Measurements from ENCODE around the gene GATD1. TPM values are rescaled to one million over a fixed set of nuclear protein-coding genes. Genes with fewer than 3 reads are reported as not detected.

Gene GATD1
- total RNA-seq, 1 experiment from 2014 or later, result 80.1 TPM

GRCh38 chr11:816433-816779, 39.1 kb upstream of the GATD1 start:
- Histone ChIP-seq H3K4me3 (no peak overlapping the region), H3K9me3 (no peaks in the 10 kb centered on the region), H3K36me3 (peaks cover 41% of the 10 kb centered on the region), H3K27me3 (no peaks in the 10 kb centered on the region)
- DNase-seq, result no peak

DNA sequence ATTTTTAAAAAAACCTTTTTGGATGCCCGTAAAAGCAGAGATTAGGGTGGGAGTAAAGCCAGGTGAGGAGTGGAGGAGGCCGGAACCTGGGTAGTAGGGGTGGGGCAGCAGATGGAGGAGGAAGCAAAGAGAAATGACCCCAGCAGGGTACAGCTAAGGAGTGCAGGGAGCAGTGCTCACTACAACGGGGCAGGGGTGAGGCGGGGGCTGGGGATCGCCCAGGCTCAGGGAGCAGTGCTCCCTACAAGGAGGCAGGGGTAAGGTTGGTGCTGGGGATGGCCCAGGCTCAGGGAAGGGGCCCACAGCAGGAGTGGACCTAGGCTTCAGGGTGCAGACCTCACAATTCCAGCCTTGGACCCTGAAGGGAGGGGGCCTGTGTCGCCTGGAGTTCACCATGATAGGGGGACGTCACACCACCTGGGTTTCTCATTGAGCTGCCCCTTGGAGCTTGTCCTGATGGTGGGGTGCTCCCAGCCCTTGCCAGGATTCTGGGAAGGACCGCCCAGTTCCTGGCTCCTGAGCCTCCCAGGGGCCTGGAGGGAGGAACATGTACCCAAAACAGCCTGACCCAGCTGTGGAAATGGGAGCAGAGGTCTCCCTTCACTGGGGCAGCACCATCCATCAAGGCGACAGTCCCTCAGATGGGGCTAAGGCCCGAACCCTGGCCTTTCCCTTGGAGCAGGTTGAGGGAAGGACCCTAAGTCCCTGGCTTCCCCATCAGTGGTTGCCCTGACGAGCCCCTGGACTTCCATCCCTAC, 38.6 kb upstream of the GATD1 start:
- no peak for DNase-seq
- peaks cover 46% of the 10 kb centered on the region for H3K36me3 ChIP-seq
- no peaks in the 10 kb centered on the region for H3K27me3 ChIP-seq
- no peaks in the 10 kb centered on the region for H3K9me3 ChIP-seq
- H3K4me3 ChIP-seq, result no peak overlapping the region

DNA sequence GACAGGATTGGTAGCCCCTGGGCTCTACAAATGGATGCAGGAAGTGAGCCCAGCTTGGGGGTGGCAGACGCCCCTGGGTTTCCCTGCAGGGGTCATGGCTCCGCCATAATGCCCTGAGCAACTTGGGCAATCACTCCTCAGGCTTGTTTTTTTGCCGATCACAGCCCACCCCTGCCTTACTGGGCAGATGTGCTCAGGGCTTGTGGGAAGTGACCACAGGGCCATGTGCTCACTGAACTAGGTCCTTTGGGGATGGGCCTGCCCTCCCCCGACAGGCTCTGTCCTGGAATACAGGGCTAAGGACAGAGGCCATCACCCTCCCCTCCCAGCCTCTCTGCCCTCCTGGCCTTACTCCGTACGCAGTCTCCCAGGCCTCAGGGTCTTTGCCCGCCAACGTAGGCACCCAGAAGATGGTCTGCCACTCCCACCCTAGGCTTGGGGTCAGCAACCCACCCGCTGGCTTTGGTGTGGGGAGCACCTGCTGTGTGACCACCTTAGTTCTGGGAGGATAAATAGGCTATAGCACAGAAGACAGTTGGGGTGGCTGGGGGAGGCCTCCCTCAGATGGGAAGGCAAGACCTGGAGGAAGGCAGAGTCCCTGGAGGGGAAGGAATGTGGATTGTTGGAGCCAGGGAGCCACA, 36.3 kb upstream of the GATD1 start:
- DNase-seq, result no peak
- Histone ChIP-seq H3K4me3 (no peak overlapping the region), H3K27me3 (no peaks in the 10 kb centered on the region), H3K9me3 (no peaks in the 10 kb centered on the region), H3K36me3 (peaks cover 59% of the 10 kb centered on the region)

- H3K27me3 ChIP-seq, result no peaks in the 10 kb centered on the region
- peaks cover 59% of the 10 kb centered on the region for H3K36me3 ChIP-seq
- DNase-seq, result no peak
- no peak overlapping the region for H3K4me3 ChIP-seq
- H3K9me3 ChIP-seq, result no peaks in the 10 kb centered on the region
These were observed 35.8 kb upstream of the GATD1 start for GRCh38 chr11:813072-813455.

DNA sequence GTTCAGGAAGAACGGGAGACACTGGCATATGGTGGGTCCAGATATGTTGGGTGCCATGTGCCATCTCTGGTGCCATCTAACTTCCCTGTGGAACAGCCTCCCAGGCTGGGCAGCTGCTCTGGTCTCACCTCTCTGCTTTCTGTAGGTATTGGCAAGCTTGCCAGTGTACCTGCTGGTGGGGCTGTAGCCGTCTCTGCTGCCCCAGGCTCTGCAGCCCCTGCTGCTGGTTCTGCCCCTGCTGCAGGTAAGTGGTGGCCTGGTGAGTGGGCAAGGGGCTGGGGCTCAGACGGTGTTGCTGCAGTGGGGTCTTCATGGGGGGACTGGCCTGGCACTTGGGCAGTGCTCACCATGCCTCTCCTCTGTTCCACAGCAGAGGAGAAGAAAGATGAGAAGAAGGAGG, 35.1 kb upstream of the GATD1 start:
- H3K9me3 ChIP-seq, result no peaks in the 10 kb centered on the region
- H3K36me3 ChIP-seq, result peaks cover 59% of the 10 kb centered on the region
- H3K27me3 ChIP-seq, result no peaks in the 10 kb centered on the region
- H3K4me3 ChIP-seq, result no peak overlapping the region
- no peak for DNase-seq

DNA sequence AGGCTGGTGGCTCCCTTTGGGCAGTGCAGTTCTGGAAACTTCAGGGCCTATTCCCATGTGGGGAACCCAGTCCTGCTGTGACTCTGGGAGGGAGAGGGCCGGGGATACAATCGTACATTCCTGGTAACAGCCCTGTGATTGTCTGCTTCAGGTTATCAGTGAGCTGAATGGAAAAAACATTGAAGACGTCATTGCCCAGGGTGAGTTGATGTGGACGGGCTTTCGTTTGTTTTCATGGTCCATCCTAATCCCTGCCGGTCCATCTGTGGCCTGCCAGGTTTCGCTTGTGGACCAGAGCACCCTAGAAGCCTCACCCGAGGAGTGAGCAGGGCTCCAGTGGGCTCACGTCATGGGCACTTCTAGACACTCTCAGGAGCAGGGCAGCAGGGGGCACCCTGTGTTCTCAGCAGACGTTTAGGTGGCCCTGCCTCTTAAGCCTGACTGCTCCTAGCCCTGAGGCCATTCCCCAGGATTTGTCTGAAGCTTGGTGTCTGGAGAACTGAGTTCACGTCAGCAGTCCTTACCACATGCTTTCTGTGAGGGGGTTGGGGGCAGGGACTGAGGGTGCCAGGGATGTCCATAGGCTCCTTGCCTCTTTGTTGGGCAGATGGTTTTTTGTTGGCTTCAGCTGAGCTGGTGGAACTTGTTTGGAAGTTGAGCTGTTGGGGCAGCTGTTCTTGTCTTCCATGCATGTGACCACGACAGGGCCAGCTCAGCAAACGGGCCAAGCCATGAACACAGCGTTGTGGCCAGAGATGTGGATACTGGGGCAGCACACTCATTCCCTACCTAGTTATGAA, 34.4 kb upstream of the GATD1 start:
- no peaks in the 10 kb centered on the region for H3K27me3 ChIP-seq
- no peaks in the 10 kb centered on the region for H3K9me3 ChIP-seq
- DNase-seq, result no peak
- H3K4me3 ChIP-seq, result peak overlapping the region; percentile 82
- peaks cover 59% of the 10 kb centered on the region for H3K36me3 ChIP-seq

GRCh38 chr11:810040-810567, 32.8 kb upstream of the GATD1 start:
- Histone ChIP-seq H3K27me3 (no peaks in the 10 kb centered on the region), H3K9me3 (no peaks in the 10 kb centered on the region), H3K36me3 (peaks cover 59% of the 10 kb centered on the region), H3K4me3 (peak overlapping the region; percentile 82)
- no peak for DNase-seq

- Histone ChIP-seq H3K27me3 (no peaks in the 10 kb centered on the region), H3K36me3 (peaks cover 53% of the 10 kb centered on the region), H3K4me3 (peak within 1 kb of the TSS; percentile 82), H3K9me3 (no peaks in the 10 kb centered on the region)
- peak; percentile 98 for DNase-seq
These were observed 32.2 kb upstream of the GATD1 start, which contains the start of gene RPLP2 for GRCh38 chr11:809287-810039. Gene RPLP2, plus strand, starts transcription at chr11:809967. Its CDS starts 268 bp downstream, at chr11:810235.

DNA sequence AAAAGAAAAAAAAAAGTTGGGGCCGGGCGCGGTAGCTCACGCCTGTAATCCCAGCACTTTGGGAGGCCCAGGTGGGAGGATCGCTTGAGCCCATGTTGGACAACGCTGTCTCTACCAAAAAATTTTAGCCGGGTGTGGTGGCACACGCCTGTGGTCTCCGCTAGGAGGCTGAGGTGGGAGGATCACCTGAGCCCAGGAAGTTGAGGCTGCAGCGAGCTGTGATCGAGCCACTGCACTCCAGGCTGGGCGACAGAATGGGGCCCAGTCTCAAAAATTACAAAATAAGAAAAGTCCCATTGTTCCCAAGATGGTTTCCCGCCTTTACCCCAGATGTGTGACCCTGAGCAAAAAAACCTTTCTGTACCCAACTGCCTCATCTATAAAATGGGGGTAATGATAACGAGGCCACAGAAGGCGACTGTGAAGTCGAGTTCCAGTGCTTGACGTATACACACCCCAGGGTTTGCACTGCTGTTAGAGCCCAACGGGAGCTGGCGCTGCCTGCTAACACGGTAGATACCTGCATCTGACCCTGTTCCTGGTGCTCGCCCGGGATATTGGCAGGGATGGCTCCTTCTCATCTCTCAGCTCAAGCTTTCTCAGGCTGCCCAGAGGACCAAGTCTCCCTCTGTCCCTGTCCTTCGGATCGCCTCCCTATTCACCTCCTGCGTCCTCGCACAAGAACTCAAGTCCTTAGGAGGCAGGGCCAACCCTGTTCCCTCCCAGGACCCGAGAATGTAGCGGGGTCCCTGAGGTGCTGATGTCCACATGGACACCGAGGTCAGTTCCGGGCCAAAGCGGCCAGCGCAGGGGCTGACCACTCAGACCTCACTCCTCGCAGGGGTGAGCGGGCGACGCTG, 31.4 kb upstream of the GATD1 start:
- Histone ChIP-seq H3K27me3 (no peaks in the 10 kb centered on the region), H3K9me3 (no peaks in the 10 kb centered on the region), H3K4me3 (peak overlapping the region; percentile 82), H3K36me3 (peaks cover 49% of the 10 kb centered on the region)
- DNase-seq, result peak; percentile 86

DNA sequence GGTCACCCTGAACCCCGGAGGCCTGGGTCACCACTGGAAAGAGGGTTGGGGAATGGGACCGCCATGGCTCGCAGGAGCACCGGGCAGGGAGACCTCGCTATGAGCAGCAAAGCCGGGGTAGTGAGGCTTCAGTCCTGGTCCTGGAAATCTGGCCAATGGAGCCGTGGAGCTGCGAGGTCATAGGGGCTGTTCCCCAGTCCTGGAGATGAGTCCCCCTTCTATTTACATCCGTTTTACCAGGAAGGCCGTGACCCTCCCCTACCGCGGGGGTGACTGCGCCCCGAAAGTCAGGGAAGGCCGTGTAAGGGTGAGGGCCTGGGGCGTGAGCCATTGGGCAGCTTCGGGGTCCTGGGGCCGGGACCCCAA, 27.3 kb upstream of the GATD1 start:
- no peak for DNase-seq
- Histone ChIP-seq H3K36me3 (peaks cover 35% of the 10 kb centered on the region), H3K27me3 (no peaks in the 10 kb centered on the region), H3K4me3 (peak overlapping the region; percentile 56), H3K9me3 (no peaks in the 10 kb centered on the region)

DNA sequence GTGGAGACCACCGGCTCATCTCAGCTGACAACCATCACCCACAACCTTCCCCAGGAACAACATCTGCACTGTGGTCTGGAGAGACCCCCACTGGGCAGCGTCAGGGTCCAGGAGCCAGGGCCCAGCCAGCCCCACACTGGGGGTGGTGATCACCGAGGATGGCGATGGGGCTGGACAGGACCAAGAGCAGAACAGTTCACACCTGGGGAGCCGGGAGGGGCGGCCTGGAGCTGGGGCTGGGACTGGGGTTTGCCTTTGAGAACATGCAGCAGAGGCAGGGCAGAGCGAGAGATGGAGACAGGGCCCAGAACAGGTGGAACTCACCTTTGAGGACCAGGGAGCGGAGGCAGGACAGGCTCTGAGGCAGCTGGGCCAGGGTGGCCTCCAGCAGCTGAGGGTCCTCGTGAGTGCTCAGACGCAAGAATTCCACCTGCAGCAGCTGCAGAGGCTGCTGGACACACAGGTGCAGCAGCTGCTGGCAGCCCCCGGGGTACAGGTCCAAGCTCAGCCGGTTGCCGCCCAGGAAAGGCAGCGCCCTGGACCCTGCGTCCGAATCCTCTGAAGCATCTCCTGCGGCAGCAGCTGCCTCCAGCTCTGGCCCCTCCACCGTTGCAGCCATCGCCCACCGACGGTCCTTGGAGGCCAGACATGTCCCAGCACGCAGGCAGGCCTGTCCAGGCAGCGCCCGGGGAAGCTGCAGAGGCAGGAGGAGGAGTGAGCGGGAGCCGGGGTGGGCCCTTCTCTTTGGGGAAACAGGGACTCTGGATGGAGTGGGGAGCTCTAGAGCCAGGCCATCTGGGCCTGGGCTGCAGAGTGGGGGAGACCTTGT, 26.7 kb upstream of the GATD1 start:
- Histone ChIP-seq H3K9me3 (no peaks in the 10 kb centered on the region), H3K36me3 (peaks cover 39% of the 10 kb centered on the region), H3K4me3 (peak overlapping the region; percentile 56), H3K27me3 (no peaks in the 10 kb centered on the region)
- no peak for DNase-seq

GRCh38 chr11:803467-803742, 26.1 kb upstream of the GATD1 start:
- Histone ChIP-seq H3K36me3 (peaks cover 36% of the 10 kb centered on the region), H3K4me3 (no peak overlapping the region), H3K9me3 (no peaks in the 10 kb centered on the region), H3K27me3 (no peaks in the 10 kb centered on the region)
- DNase-seq, result no peak

DNA sequence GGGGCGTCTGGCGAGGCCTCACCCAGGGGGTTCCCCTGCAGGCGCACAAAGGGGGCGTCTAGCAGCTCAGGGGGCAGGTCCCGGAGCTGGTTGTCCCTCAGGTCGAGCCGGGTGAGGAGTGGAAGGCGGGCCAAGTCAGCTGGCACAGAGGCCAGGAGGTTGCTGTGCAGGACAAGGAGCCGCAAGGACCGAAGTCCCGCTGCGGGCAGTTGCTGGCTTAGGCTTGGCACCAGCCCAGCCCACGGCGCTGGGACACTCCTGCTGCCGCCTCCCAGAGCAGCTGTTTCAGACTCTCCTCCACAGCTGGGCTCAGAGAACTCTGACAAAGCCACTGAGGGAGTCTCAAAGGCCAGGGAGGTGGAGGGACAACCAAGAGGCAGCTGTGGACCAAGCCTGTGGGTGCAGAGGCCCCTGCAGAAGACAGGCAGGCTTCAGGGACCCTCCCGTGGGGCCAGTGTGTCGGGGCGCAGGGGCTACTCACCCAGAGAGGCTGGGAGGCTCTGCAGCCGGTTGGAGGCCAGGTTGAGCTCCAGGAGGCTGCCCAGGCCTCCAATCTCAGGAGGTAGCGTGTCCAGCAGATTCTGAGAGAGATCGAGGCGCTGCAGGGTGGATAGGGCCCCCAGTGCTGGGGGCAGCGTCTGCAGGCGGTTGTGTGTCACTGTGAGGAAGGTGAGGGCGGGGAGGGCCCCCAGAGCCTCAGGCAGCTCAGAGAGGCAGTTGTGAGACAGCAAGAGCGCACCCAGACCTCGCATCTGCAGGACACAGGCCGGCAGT, 25.6 kb upstream of the GATD1 start:
- DNase-seq, result no peak
- Histone ChIP-seq H3K27me3 (no peaks in the 10 kb centered on the region), H3K4me3 (no peak overlapping the region), H3K36me3 (peaks cover 36% of the 10 kb centered on the region), H3K9me3 (no peaks in the 10 kb centered on the region)

GRCh38 chr11:802018-802617, 24.8 kb upstream of the GATD1 start:
- no peak for DNase-seq
- Histone ChIP-seq H3K9me3 (no peaks in the 10 kb centered on the region), H3K27me3 (no peaks in the 10 kb centered on the region), H3K36me3 (peaks cover 36% of the 10 kb centered on the region), H3K4me3 (no peak overlapping the region)

All from MG63 (cell line).